ENCODE data around the gene CRYZ.

DNA sequence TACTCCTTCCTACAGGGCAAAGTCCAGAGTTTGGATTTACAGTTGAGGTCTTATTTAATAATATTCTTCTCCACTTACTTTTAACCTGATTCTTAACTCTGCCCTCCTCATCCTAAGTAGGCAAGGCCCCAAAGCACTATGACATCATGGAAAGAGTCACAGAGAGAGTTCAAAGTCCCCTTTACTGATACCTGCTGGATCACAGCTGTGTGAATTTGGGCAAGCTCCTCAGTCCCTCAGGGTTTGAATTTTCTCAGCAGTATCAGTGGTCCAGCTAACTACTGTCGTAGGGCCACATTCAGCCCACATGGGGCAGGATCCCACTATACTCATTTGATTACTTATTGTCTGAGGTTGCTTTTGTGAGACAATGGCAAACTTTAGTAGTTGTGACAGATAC lies 16.1 kb upstream of the CRYZ start:
- TF ChIP-seq, protein P1, sequence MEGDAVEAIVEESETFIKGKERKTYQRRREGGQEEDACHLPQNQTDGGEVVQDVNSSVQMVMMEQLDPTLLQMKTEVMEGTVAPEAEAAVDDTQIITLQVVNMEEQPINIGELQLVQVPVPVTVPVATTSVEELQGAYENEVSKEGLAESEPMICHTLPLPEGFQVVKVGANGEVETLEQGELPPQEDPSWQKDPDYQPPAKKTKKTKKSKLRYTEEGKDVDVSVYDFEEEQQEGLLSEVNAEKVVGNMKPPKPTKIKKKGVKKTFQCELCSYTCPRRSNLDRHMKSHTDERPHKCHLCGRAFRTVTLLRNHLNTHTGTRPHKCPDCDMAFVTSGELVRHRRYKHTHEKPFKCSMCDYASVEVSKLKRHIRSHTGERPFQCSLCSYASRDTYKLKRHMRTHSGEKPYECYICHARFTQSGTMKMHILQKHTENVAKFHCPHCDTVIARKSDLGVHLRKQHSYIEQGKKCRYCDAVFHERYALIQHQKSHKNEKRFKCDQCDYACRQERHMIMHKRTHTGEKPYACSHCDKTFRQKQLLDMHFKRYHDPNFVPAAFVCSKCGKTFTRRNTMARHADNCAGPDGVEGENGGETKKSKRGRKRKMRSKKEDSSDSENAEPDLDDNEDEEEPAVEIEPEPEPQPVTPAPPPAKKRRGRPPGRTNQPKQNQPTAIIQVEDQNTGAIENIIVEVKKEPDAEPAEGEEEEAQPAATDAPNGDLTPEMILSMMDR (IDR thresholded peaks at IDR 0.05; ENCODE audit: extremely low read depth in 1 of 2, insufficient read depth in 1 of 2, low read depth in 1 of 2, low read length in 2 of 2) = no peak
- TF ChIP-seq POLR2A (IDR thresholded peaks at IDR 0.05; ENCODE audit: low read depth, low read length) (no peak), POLR2AphosphoS5 (IDR thresholded peaks at IDR 0.05; ENCODE audit: insufficient read depth, low read depth, low read length) (no peak)

Measured in endothelial cell of umbilical vein (primary cell).